Measurements from ENCODE around the gene CEP131. TPM values are rescaled to one million over a fixed set of nuclear protein-coding genes. Genes with fewer than 3 reads are reported as not detected.
"Not testable (repeated sequence)": the region's sequence is repeated elsewhere in the genome, so short reads cannot be mapped to it uniquely, and the experiment has no call there.

Gene CEP131
- total RNA-seq, 8 experiments from 2014 or later, result 5.0 to 34.3 (median 14.8) TPM

- peak in 1 of 8 experiments; percentile 8 for ATAC-seq (replicated peaks in 6 of 8)
- in situ Hi-C loops (cut with MboI; ENCODE audit: low pct_unique_long_range_greater_than_20kb in 2 of 9, low sequenced_read_pairs in 9 of 9, unreplicated experiment in 9 of 9), result loop anchor here in 1 of 9 experiments (25.0 kb wide), 1 partner anchor 217 kb away; no protein-coding TSS in a partner anchor
- Histone ChIP-seq H3K27ac (no peak overlapping the region), H3K4me1 (replicated peaks in 1 of 2) (no peaks in the 10 kb centered on the region), H3K4me3 (no peak overlapping the region)
- 72 to 100% (median 90%) methylated on average over 1 to 3 of the region's 32 CpGs; no CpG with 5 or more reads in 7 of the 10 experiments for WGBS, 10 experiments
These were observed 6.3 kb upstream of the CEP131 start for GRCh38 chr17:81228834-81229665.

GRCh38 chr17:81228420-81228819 is 5.7 kb upstream of the CEP131 start:
- WGBS, 10 experiments, result 74 to 100% (median 84%) methylated on average over 1 to 6 of the region's 9 CpGs; no CpG with 5 or more reads in 3 of the 10 experiments
- no peak overlapping the region for H3K27ac ChIP-seq
- no peak for ATAC-seq (replicated peaks in 6 of 8)
- in situ Hi-C loops (cut with MboI; ENCODE audit: low pct_unique_long_range_greater_than_20kb in 2 of 9, low sequenced_read_pairs in 9 of 9, unreplicated experiment in 9 of 9), result loop anchor here in 1 of 9 experiments (25.0 kb wide), 1 partner anchor 216 kb away; no protein-coding TSS in a partner anchor
- no peak overlapping the region for H3K4me3 ChIP-seq
- peaks cover 5% of the 10 kb centered on the region in 2 donors for H3K4me1 ChIP-seq (replicated peaks in 1 of 2)

GRCh38 chr17:81227630-81228029 is 4.9 kb upstream of the CEP131 start:
- H3K27ac ChIP-seq; H3K4me3 ChIP-seq; ATAC-seq (replicated peaks in 6 of 8); H3K4me1 ChIP-seq (replicated peaks in 1 of 2): not testable (repeated sequence)
- in situ Hi-C loops (cut with MboI; ENCODE audit: low pct_unique_long_range_greater_than_20kb in 2 of 9, low sequenced_read_pairs in 9 of 9, unreplicated experiment in 9 of 9), result loop anchor here in 1 of 9 experiments (25.0 kb wide), 1 partner anchor 215 kb away; no protein-coding TSS in a partner anchor
- 44 to 100% (median 84%) methylated on average over 1 to 2 of the region's 2 CpGs; no CpG with 5 or more reads in 1 of the 10 experiments for WGBS, 10 experiments

GRCh38 chr17:81223762-81224130 is 981 bp upstream of the CEP131 start:
- ATAC-seq (replicated peaks in 6 of 8), result no peak
- H3K4me3 ChIP-seq, result peak overlapping the region in 2 of 5 donors; percentile 35 to 96
- H3K4me1 ChIP-seq (replicated peaks in 1 of 2), result peaks cover 14 to 15% of the 10 kb centered on the region in 2 donors
- 7 to 71% (median 57%) methylated on average over 1 to 10 of the region's 11 CpGs; no CpG with 5 or more reads in 1 of the 10 experiments for WGBS, 10 experiments
- H3K27ac ChIP-seq, result no peak overlapping the region
- in situ Hi-C loops (cut with MboI; ENCODE audit: low pct_unique_long_range_greater_than_20kb in 2 of 9, low sequenced_read_pairs in 9 of 9, unreplicated experiment in 9 of 9), result no loop called here

- peak in 4 of 8 experiments; percentile 8 to 27 (median 14) for ATAC-seq (replicated peaks in 6 of 8)
- Histone ChIP-seq H3K4me1 (replicated peaks in 1 of 2) (peaks cover 14 to 15% of the 10 kb centered on the region in 2 donors), H3K4me3 (peak overlapping the region; percentile 65 to 96 (median 92)), H3K27ac (no peak overlapping the region)
- WGBS, 10 experiments, result 0% methylated on average over 7 of the region's 30 CpGs; no CpG with 5 or more reads in 9 of the 10 experiments
- in situ Hi-C loops (cut with MboI; ENCODE audit: low pct_unique_long_range_greater_than_20kb in 2 of 9, low sequenced_read_pairs in 9 of 9, unreplicated experiment in 9 of 9), result no loop called here
These were observed 202 bp downstream of the CEP131 start for GRCh38 chr17:81222620-81222905.

GRCh38 chr17:81221842-81222619 is 734 bp downstream of the CEP131 start:
- peak in 2 of 8 experiments; percentile 2 to 3 for ATAC-seq (replicated peaks in 6 of 8)
- Histone ChIP-seq H3K4me3 (peak overlapping the region; percentile 65 to 96 (median 92)), H3K27ac (no peak overlapping the region), H3K4me1 (replicated peaks in 1 of 2) (peaks cover 14 to 15% of the 10 kb centered on the region in 2 donors)
- WGBS, 10 experiments, result 13 to 67% (median 32%) methylated on average over 1 to 8 of the region's 24 CpGs; no CpG with 5 or more reads in 6 of the 10 experiments
- in situ Hi-C loops (cut with MboI; ENCODE audit: low pct_unique_long_range_greater_than_20kb in 2 of 9, low sequenced_read_pairs in 9 of 9, unreplicated experiment in 9 of 9), result no loop called here

GRCh38 chr17:81221371-81221841 is 1.4 kb downstream of the CEP131 start:
- no peak overlapping the region for H3K27ac ChIP-seq
- in situ Hi-C loops (cut with MboI; ENCODE audit: low pct_unique_long_range_greater_than_20kb in 2 of 9, low sequenced_read_pairs in 9 of 9, unreplicated experiment in 9 of 9), result no loop called here
- no peak for ATAC-seq (replicated peaks in 6 of 8)
- H3K4me3 ChIP-seq, result peak overlapping the region; percentile 65 to 96 (median 92)
- 0 to 75% (median 25%) methylated on average over 1 to 5 of the region's 11 CpGs; no CpG with 5 or more reads in 4 of the 10 experiments for WGBS, 10 experiments
- H3K4me1 ChIP-seq (replicated peaks in 1 of 2), result peaks cover 14 to 15% of the 10 kb centered on the region in 2 donors

GRCh38 chr17:81219476-81220180 is 3.1 kb downstream of the CEP131 start:
- Histone ChIP-seq H3K4me3 (no peak overlapping the region), H3K27ac (no peak overlapping the region), H3K4me1 (replicated peaks in 1 of 2) (peaks cover 14 to 15% of the 10 kb centered on the region in 2 donors)
- 80 to 100% (median 94%) methylated on average over 1 to 6 of the region's 24 CpGs; no CpG with 5 or more reads in 4 of the 10 experiments for WGBS, 10 experiments
- in situ Hi-C loops (cut with MboI; ENCODE audit: low pct_unique_long_range_greater_than_20kb in 2 of 9, low sequenced_read_pairs in 9 of 9, unreplicated experiment in 9 of 9), result no loop called here
- ATAC-seq (replicated peaks in 6 of 8), result no peak

GRCh38 chr17:81218991-81219390 is 3.8 kb downstream of the CEP131 start:
- no peak overlapping the region for H3K27ac ChIP-seq
- ATAC-seq (replicated peaks in 6 of 8), result no peak
- WGBS, 10 experiments, result 95 to 96% methylated on average over 4 to 5 of the region's 11 CpGs; no CpG with 5 or more reads in 8 of the 10 experiments
- H3K4me1 ChIP-seq (replicated peaks in 1 of 2), result peaks cover 14 to 15% of the 10 kb centered on the region in 2 donors
- in situ Hi-C loops (cut with MboI; ENCODE audit: low pct_unique_long_range_greater_than_20kb in 2 of 9, low sequenced_read_pairs in 9 of 9, unreplicated experiment in 9 of 9), result no loop called here
- no peak overlapping the region for H3K4me3 ChIP-seq

- in situ Hi-C loops (cut with MboI; ENCODE audit: low pct_unique_long_range_greater_than_20kb in 2 of 9, low sequenced_read_pairs in 9 of 9, unreplicated experiment in 9 of 9), result no loop called here
- H3K4me1 ChIP-seq (replicated peaks in 1 of 2), result peaks cover 10 to 11% of the 10 kb centered on the region in 2 donors
- H3K27ac ChIP-seq, result no peak overlapping the region
- no peak overlapping the region for H3K4me3 ChIP-seq
- WGBS, 10 experiments, result 80 to 98% (median 90%) methylated on average over 1 to 11 of the region's 13 CpGs; no CpG with 5 or more reads in 6 of the 10 experiments
- no peak for ATAC-seq (replicated peaks in 6 of 8)
These were observed 4.3 kb downstream of the CEP131 start for GRCh38 chr17:81218459-81218858.

- peaks cover 9 to 10% of the 10 kb centered on the region in 2 donors for H3K4me1 ChIP-seq (replicated peaks in 1 of 2)
- in situ Hi-C loops (cut with MboI; ENCODE audit: low pct_unique_long_range_greater_than_20kb in 2 of 9, low sequenced_read_pairs in 9 of 9, unreplicated experiment in 9 of 9), result no loop called here
- 88% methylated on average over 3 of the region's 18 CpGs; no CpG with 5 or more reads in 9 of the 10 experiments for WGBS, 10 experiments
These were observed 5.3 kb downstream of the CEP131 start for GRCh38 chr17:81217491-81217890.

GRCh38 chr17:81213978-81214377 is 8.8 kb downstream of the CEP131 start:
- 0 to 100% (median 86%) methylated on average over 1 to 8 of the region's 8 CpGs; no CpG with 5 or more reads in 1 of the 10 experiments for WGBS, 10 experiments
- H3K4me3 ChIP-seq, result no peak overlapping the region
- H3K4me1 ChIP-seq (replicated peaks in 1 of 2), result no peaks in the 10 kb centered on the region
- peak in 3 of 8 experiments; percentile 66 to 85 (median 82) for ATAC-seq (replicated peaks in 6 of 8)
- no peak overlapping the region for H3K27ac ChIP-seq
- in situ Hi-C loops (cut with MboI; ENCODE audit: low pct_unique_long_range_greater_than_20kb in 2 of 9, low sequenced_read_pairs in 9 of 9, unreplicated experiment in 9 of 9), result no loop called here

More at GRCh38 chr17:81217491-81217890, 5.3 kb downstream of the CEP131 start:
- H3K27ac ChIP-seq, result no peak overlapping the region
- no peak for ATAC-seq (replicated peaks in 6 of 8)
- H3K4me3 ChIP-seq, result no peak overlapping the region
